Stimulated activated CD8-positive, alpha-beta memory T cell treated with anti-CD3 and anti-CD28 coated beads, Interleukin-4, amount 100 ng/mL, for 48 hours (primary cell): ENCODE measurements around the gene SPESP1.
"Not testable (repeated sequence)": the region's sequence is repeated elsewhere in the genome, so short reads cannot be mapped to it uniquely, and the experiment has no call there.

Experiments used
- DNase-seq: peaks from one replicate; pipeline ENCODE4 v3.0.0-alpha.2; 2020

The SPESP1 gene

DNA sequence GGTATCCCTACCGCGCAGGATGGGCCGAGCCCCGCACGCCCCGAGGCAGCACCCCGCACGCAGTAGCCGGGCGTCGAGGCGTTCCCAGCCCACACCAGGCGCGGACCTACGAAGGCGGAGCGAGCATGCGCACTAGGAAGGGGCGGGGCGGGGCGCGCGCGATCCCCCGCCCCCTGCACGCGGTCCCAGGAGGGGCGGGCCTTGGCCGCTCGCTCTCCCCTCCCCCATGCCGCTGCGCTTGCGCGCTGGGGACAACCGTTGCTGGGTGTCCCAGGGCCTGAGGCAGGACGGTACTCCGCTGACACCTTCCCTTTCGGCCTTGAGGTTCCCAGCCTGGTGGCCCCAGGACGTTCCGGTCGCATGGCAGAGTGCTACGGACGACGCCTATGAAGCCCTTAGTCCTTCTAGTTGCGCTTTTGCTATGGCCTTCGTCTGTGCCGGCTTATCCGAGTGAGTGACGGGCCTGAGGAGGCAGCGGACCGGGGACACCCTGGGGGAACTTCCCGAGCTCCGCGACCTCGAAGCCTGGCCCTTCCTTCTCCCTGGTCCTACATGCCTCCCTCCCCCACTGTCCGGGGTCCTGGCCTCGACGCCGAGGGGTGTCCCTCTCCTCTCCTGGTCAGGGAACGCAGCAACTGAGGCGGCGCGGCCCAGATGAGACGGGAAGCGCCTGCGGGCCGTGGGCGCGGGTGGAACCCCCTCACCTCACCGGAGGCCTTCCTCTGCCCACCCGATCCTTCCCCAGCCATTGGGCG, at the start of gene SPESP1:
Gene SPESP1, plus strand, starts transcription at position 258 of the 755 bp plus-strand sequence. Its CDS starts 129 bp downstream, at position 387.
- DNase-seq: peak; percentile 64

DNA sequence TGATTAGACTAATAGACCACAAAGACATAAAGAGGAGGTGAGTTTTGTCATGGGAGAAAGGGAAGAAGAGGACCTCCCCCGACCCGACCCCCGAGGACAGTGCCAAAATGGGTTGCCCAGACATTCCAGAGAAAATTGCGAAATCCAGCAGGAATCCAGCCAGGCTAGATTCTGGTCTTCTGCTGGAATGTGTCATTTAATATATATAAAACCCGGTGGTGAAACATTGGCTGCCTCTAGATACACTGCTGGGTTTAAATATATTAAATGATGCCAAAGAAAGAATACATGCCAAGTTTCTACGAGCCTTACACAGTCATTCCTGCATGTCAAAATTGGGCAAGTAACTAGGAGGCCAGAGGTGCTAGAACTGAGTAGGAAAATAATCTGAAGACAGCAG, 45.3 kb upstream of the SPESP1 start:
- DNase-seq: no peak

DNA sequence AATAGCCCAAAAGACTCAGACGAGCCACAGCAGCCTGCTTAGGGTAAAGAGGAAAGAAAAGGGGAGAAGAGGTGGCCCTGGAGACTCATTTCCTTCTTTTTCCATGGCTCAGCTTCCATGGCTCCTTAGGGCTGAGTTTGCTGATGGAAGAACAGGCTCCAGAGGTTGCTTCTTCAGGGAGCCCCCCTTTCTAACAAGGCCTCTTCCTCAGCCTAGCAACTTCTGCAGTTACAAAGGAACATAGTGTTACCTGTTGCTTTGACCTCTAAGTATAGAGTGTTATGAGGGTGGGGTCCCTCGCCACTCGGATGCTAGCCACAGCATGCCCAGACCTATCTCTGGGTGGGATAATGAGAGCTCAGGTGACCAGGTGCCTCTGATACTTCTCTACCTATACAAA, 43.2 kb upstream of the SPESP1 start:
- DNase-seq: no peak

DNA sequence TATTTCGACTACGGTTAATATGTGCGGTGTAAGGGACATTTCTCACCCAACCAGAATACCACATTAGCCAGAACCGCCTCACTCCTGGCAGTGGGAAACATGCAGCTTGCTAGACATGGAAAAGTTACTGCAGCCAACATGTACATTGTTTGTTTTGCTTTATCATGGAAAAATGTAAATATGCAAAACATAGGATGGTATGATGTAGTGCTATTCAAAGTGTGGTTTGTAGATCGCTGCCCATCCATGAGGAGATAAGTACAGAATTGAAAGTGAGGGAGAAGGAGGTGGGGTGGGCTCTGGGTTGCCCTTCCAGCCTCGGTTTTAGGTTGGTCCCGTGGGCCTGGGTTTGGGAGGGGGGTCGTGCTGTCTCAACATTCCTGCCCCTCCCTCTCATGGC, 42.5 kb upstream of the SPESP1 start:
- no peak for DNase-seq

DNA sequence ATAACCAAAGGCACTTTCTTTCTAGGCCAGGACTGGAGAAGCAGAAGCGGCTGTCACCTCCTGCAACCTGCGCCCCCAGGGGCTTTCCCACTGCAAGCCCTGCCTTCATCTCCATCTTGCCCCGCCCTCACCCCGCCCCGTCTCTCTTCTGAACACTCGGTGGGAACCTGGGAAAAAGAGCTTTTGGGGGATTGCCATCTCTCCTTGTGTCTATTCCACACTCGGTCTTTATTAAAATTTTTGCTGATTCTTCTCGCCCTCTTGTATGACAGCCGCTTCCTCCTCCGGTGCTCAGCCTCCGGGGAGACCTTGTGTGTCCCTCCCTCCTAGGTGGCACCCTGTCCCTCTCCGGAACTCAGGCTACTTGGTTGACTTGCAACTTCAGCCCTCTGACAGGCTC, 41.9 kb upstream of the SPESP1 start:
- no peak for DNase-seq

DNA sequence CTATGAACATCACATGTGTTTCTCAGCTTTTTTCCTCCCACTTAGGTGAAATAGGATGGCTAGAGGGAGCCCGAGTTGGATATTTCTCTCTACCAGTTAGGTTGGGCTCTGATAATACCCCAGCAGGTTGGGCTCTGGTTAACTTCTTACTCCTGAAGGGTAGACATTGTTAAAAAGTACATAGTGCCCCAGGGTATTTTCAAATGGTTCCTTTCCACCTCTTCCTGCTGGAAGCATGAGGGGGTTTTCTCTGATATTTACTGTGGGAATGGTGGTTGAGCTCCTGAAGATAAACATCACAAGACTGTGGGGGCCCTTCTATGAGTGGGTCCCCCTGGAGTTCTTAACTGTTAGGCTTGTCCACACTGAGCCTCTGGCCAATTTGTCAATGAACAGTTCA, 36.1 kb upstream of the SPESP1 start:
- no peak for DNase-seq

DNA sequence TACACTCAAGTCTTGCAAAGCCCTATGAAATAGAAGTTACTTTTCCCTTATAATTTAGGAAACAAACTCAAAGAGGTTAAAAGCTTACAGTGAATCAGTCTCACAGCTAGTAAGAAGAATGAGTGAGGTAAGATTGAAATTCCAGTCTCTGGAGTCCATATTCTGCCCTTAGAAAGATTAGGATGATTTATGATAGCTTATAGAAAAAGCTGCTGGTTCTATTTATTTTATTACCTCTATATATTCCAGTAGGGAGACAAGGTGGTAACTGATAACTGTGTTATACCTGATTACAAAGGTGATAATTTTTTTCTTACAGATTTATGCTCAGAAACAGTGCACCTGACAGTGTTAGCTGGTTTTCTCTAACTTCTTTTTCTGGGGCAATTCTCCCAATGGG, 34.1 kb upstream of the SPESP1 start:
- no peak for DNase-seq

DNA sequence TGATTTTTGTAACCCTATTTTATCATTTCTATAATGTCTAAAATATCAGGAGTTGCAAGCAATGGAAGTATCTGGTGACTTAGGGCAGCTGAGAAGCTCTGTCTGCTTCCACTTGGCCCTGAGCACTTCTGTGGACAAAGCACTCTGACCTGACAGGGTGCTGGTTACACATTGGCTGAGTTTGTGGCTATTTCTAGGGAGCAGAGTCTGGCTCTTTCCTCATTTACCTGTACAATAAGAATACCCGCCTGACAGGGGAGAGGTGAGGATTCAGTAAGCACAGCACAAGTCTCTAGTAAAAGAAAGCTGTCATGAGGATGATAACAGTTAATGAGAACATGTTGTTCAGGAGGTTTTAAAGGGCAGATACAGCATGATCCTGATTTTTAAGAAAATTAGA, 33.3 kb upstream of the SPESP1 start:
- no peak for DNase-seq

DNA sequence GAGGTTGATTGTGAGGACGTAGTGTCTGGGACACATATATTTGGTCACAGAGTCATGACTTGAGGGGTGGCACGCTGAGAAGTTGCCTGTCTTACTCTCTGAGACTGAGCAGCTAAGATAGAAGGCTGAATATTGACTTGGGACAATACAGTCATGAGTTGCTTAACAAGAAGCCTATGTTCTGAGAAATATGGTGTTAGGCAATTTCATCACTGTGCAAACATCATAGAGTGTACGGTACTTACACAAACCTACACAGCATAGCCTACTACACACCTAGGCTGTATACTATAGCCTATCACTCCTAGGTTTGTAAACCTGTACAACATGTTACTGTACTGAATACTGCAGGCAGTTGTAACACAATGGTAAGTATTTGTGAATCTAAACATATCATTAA, 30.3 kb upstream of the SPESP1 start:
- DNase-seq: no peak

DNA sequence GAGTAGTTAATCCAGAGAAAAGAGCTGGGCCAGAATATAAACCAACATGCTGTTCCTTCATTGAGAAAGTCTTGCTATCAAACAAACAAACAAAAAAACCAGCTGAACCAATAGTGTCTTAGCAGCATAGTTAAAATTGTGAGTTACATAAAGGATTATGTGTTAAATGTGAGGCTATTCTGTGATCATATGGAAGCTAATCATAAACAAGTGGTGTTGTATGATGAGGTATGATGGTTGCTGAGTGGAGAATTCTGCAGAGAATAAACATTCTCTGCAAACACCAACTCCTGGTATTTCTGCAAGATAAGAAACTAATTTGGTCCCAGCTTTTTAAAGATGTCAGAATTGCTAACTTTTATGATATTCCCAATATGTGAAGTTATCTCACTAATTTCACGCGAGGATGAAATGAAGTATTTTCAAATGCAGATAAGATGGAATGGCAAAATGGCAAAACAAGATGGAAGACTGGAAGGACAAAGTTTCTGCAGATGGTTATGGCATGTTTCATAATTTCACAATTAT, 22.9 kb upstream of the SPESP1 start:
- DNase-seq: no peak

DNA sequence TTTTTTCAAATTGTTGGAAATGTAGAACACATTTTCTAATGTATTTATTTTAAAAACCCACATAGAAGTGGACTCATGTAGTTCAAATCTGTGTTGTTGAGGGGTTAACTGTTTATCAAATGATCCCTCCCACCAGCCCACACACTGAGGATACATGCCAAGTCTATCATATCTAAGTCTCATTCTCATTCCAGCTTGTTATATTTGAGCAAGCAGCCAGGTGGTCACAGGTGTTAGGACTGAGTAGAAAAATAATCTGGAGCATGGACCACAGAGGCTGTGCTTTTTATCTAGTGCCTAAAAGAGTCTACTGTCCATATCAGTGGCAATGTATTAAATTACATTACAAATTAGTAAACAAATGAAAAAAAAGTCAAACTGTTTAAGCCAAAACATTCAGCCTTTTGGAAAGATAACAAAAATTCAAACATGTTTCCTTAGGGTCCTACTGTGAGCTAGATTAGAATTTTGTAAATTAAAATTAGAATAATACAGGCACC, 20.7 kb upstream of the SPESP1 start:
- no peak for DNase-seq

DNA sequence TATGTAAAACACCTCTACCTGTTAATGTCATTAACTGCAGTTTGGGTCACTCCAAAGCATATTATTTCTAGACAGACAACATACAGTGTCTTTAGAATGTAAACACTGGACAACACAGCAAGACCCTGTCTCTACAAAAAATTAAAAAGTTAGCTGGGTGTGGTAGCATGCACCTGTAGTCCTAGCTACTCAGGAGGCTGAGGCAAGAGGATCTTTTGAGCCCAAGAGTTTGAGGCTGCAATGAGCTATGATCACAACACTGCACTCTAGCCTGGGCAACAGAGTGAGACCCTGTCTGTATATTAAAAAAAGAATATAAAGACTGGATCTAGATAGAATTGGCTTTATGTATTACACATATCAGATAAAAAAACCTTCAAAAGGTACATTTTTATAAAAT, 20.0 kb upstream of the SPESP1 start:
- no peak for DNase-seq

DNA sequence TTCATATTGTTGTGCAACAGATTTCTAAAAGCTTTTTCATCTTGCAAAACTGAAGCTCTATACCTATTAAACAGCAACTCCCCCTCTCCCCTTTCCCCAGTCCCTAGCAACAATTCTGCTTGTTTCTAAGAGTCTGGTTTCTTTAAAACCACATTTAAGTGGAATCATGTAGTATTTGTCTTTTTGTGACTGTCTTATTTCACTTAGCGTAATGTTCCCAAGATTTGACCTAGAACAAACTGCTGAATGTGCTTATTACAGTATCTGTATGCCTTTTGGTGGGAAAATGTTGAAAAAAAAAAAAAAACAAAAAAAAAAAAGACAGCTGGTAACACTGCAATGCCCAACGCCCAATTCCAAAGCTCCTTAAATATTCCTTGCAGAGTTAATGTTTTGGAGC, 19.5 kb upstream of the SPESP1 start:
- DNase-seq: no peak

DNA sequence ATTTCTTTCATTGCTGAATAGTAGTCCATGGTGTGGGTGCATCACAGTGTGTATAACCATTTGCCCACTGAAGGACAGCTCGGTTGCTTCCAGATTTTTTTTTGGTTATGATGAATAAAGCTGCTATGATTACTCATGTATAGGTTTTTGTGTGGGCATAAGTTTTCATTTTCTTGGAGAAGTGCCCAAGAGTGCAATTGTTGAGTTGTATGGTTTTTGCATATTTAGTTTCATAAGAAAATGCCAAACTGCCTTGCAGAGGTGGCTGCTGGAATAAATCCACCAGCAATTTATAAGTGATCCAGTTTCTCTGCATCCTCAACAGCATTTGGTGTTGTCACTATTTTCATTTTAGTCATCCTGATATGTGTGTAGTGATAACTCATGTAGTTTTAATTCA, 8.4 kb upstream of the SPESP1 start:
- DNase-seq: no peak

DNA sequence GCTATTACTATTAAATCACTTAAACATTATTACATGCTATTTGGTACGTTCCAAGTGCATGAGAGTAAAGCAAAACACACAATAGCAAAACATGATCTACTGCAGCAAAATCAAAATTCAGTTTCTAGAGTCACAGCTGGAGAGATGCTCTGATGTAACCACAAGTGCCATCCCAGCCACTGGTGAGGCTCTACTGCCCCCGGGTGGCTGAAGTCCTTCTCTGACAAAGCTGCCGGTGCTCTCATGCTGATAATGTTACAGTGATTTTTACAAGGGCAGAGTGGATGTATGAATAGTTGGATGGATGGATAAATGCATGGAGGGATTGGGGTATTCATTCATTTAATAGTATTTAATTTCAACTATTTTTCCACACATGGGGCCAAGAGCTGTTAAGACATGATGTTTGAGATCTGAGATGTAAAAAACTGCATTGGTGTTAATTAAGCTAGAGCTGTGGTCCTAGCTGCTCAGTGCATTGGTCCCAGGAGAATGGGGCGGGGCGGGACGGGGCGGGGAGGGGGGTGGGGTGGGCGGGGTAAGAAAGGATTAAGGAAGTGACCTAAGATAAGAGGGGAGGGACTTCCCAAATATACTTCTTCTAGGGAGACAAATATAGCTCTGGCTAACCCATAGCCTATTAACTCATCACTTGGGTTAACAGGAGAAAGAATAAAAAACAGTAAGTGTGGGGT, 5.3 kb upstream of the SPESP1 start:
- DNase-seq: peak; percentile 77

DNA sequence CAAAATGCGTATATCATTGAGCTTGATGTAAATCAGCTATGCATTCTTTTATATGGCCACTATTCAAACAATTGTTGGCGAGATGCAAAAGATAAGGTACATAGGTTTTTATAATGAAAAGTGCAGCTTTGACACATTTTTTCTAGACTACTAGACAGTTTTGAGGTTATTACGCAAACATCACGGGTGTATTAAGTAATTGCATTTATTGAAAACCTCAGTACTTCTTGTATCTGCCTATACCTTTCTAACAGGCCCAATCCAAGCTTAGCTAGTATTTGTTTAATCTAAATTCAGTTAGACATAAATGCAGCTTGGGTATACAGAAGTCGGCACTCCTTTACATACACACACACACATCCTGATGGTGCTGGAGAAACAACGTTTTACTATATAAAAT, 2.7 kb downstream of the SPESP1 start:
- DNase-seq: no peak

DNA sequence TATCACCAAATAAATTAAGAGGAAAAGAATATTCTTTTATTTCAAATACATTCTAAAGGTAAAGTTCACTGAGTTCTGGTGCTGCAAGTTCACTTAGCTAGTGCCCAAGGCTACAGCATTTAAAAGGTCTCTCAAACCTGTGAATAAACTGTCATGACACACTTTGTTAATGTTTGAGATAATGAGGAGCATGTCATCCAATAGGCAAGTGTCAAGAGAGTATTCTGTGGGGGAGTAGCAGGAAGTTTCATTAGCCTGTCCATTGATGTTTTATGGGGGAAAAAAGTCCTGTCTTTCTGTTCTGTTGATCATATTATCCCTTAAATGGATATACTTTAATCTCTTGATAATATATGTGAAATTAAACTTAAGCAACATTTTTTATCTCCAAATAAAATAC, 4.0 kb downstream of the SPESP1 start:
- DNase-seq: no peak

DNA sequence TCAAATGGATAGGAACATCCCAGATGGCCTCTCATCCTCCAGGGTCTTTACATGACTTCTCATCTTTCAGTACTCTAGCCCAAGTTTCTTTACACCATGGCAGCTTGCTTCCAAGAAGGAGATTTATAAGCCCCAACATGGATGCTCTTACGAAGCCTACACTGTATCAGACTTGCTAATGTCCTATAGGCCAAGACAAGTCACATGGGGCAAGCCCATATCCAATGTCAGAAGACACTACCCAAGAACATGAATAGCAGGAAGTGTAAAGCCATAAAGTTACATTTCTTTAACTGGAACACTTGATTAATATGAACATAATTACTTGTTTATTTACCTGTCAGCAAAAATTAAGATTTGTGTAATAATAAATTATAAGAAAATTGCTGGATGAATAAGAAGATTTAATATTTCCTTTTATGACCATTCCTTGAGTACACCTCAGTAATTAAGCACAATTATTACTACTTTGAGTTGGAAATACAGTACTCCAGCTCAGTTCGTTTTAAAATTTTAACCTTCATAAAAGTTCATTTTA, 5.1 kb downstream of the SPESP1 start:
- no peak for DNase-seq

DNA sequence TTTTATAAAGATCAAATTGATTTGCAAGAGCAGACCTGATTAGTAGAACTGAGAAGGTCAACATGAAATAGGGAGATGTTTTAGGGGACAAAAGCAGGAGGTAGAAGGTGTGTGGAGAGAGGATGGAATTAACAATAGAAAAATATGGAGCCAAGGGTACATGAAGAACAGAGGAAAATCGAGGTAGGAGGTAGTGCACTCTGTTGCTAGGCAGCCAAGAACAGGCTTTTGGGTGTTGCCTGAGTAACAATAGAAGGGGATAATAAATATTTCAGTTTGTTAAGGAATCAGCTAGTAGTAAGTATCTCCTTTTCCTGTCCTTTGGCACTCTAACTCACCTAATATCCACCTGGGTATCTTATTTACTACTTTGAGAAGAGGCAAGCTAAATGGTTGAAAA, 9.2 kb downstream of the SPESP1 start:
- no peak for DNase-seq

DNA sequence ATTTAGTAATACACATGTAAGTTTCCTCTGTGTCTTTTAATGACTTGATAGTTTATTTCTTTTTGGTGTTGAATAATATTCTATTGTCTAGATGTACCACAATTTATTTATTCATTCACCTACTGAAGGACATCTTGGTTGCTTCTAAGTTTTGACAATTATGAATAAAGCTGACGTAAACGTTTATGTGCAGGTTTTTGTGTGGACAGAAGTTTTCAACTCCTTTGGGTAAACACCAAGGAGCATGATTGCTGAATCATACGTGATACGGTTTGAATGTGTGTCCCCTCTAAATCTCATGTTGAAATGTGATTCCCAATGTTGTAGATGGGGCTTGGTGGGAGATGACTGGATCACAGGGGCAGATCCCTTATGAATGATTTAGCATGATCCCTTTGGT, 21.5 kb downstream of the SPESP1 start:
- DNase-seq: no peak

DNA sequence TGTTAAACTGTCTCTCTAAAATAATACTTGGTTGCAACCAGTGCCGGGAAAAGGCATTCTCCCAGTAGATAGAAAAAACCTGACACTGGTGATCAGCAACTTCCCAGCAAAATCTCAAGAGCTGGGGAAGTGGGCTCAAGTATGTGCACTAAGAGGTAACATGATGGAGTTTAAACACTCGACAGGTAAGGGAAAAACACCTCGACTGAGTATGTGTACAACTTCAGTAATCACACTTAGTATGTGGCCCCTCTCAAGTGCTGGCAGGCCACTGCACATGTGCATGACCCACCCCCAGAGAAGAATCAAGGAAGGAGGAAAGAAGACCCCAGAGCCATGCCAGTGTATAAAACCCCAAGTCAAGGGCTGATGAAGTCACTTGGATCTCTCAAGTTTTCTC, 27.4 kb downstream of the SPESP1 start:
- no peak for DNase-seq

DNA sequence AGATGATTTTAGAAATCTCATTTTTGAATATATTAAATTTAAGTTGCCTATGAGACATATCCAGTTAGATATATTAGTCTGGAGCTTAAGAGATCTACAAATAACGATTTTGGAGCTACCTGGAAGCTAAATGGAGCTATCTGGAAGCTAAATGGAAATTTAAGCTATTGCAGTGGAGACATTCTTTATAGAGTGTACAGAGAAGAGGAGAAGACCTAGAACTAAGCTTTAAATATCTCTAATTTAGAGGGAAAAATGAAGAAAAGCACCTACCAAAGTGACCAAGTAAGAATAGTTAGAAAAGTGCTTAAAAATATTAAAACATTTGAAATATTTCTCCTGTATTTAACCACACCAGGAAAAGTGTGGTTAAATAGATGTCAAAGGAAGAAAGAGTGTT, 28.3 kb downstream of the SPESP1 start:
- DNase-seq: no peak

DNA sequence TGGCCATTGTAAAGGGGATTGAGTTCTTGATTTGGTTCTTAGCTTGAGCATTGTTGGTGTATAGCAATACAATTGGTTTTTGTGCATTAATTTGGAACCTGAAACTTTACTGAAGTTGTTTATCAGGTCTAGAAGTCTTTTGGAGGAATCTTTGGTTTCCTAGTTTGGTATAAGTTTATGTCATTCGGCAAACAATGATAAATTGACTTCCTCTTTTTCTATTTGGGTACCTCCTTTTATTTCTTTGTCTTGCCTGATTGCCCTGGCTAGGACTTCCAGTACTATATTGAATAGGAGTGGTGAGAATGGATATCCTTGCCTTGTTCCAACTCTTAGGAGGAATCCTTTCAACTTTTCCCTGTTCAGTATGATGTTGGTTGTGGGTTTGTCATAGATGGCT, 32.1 kb downstream of the SPESP1 start:
- DNase-seq: no peak

DNA sequence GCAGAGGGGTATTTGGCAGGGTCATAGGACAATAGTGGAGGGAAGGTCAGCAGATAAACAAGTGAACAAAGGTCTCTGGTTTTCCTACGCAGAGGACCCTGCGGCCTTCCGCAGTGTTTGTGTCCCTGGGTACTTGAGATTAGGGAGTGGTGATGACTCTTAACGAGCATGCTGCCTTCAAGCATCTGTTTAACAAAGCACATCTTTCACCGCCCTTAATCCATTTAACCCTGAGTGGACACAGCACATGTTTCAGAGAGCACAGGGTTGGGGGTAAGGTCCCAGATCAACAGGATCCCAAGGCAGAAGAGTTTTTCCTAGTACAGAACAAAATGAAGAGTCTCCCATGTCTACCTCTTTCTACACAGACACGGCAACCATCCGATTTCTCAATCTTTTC, 33.4 kb downstream of the SPESP1 start:
- not testable (repeated sequence) for DNase-seq
